ENCODE results near the gene GRK5. TPM values are rescaled to one million over a fixed set of nuclear protein-coding genes. Genes with fewer than 3 reads are reported as not detected.
A peak's percentile ranks its signal among the peaks of the same experiment; 100 is the strongest.

The GRK5 gene
- total and polyA plus RNA-seq, 2 experiments from 2014 or later, result 5.2 to 13.7 TPM

GRCh38 chr10:119183664-119184412, 23.5 kb upstream of the GRK5 start:
- H4K20me1 ChIP-seq (ENCODE audit: insufficient read depth), result no peaks in the 10 kb centered on the region
- no peak overlapping the region for H3K4me2 ChIP-seq (ENCODE audit: unreplicated experiment)
- no peaks in the 10 kb centered on the region for H3K27me3 ChIP-seq (replicated peaks; ENCODE audit: insufficient read depth)
- H3K36me3 ChIP-seq (ENCODE audit: low read depth), result no peaks in the 10 kb centered on the region
- no peak for DNase-seq
- WGBS, 2 experiments (ENCODE audit: low coverage in 1 of 2, low lambda C conversion rate in 2 of 2, missing lambda C conversion rate in 2 of 2), result 72 to 79% methylated on average over 9 of the region's 9 CpGs
- no peaks in the 10 kb centered on the region for H3K9me3 ChIP-seq (ENCODE audit: low read depth)
- H3K27ac ChIP-seq, result no peak overlapping the region
- H3K9me2 ChIP-seq (ENCODE audit: insufficient read depth), result no peaks in the 10 kb centered on the region
- H3K4me3 ChIP-seq, result no peak overlapping the region
- no peaks in the 10 kb centered on the region for H3K79me2 ChIP-seq (ENCODE audit: insufficient read depth)
- in situ Hi-C loops (cut with MboI), result no loop called here
- peaks cover 4% of the 10 kb centered on the region; the same call in 1 of the 2 replicates for H3K4me1 ChIP-seq (ENCODE audit: insufficient read depth)
- no peak overlapping the region for H3K9ac ChIP-seq
- no peak overlapping the region for H2AFZ ChIP-seq
- H3F3A ChIP-seq (ENCODE audit: insufficient read depth), result no peaks in the 10 kb centered on the region
- TF ChIP-seq EZH2phosphoT487 (IDR thresholded peaks at IDR 0.05; ENCODE audit: insufficient read depth, low read depth) (no peak), EZH2 (IDR thresholded peaks at IDR 0.05; ENCODE audit: insufficient read depth, poor library complexity, severe bottlenecking) (no peak)

GRCh38 chr10:119189811-119190282, 17.5 kb upstream of the GRK5 start:
- no peak for DNase-seq
- Histone ChIP-seq H3K36me3 (ENCODE audit: low read depth) (no peaks in the 10 kb centered on the region), H3K4me1 (ENCODE audit: insufficient read depth) (peaks cover 17% of the 10 kb centered on the region), H3K79me2 (ENCODE audit: insufficient read depth) (no peaks in the 10 kb centered on the region), H3K4me2 (ENCODE audit: unreplicated experiment) (peak overlapping the region; percentile 58), H3K27ac (peak overlapping the region; percentile 67), H2AFZ (no peak overlapping the region; the same call in 1 of the 2 replicates), H3K9ac (no peak overlapping the region), H3K27me3 (replicated peaks; ENCODE audit: insufficient read depth) (no peaks in the 10 kb centered on the region), H4K20me1 (ENCODE audit: insufficient read depth) (no peaks in the 10 kb centered on the region), H3K4me3 (no peak overlapping the region), H3K9me2 (ENCODE audit: insufficient read depth) (no peaks in the 10 kb centered on the region), H3K9me3 (ENCODE audit: low read depth) (no peaks in the 10 kb centered on the region), H3F3A (ENCODE audit: insufficient read depth) (peaks cover 21% of the 10 kb centered on the region)
- WGBS, 2 experiments (ENCODE audit: low coverage in 1 of 2, low lambda C conversion rate in 2 of 2, missing lambda C conversion rate in 2 of 2), result 80 to 83% methylated on average over 3 of the region's 3 CpGs
- in situ Hi-C loops (cut with MboI), result loop anchor here (10.0 kb wide), 1 partner anchor 235 kb away; no protein-coding TSS in a partner anchor
- TF ChIP-seq EZH2 (IDR thresholded peaks at IDR 0.05; ENCODE audit: insufficient read depth, poor library complexity, severe bottlenecking) (no peak), EZH2phosphoT487 (IDR thresholded peaks at IDR 0.05; ENCODE audit: insufficient read depth, low read depth) (no peak)

- no peaks in the 10 kb centered on the region for H3K36me3 ChIP-seq (ENCODE audit: low read depth)
- H3K27ac ChIP-seq, result peak overlapping the region; percentile 67
- 0 out of 2 replicates have a peak overlapping the region, but pooled peaks have one; percentile 7 for H2AFZ ChIP-seq
- no peaks in the 10 kb centered on the region for H3K9me2 ChIP-seq (ENCODE audit: insufficient read depth)
- in situ Hi-C loops (cut with MboI), result loop anchor here (10.0 kb wide), 1 partner anchor 234 kb away; no protein-coding TSS in a partner anchor
- peak overlapping the region; percentile 8; the same call in 1 of the 2 replicates for H3K9ac ChIP-seq
- H3K27me3 ChIP-seq (replicated peaks; ENCODE audit: insufficient read depth), result no peaks in the 10 kb centered on the region
- 23 to 25% methylated on average over 4 of the region's 4 CpGs for WGBS, 2 experiments (ENCODE audit: low coverage in 1 of 2, low lambda C conversion rate in 2 of 2, missing lambda C conversion rate in 2 of 2)
- peaks cover 21% of the 10 kb centered on the region for H3F3A ChIP-seq (ENCODE audit: insufficient read depth)
- H3K4me2 ChIP-seq (ENCODE audit: unreplicated experiment), result peak overlapping the region; percentile 58
- peaks cover 17% of the 10 kb centered on the region for H3K4me1 ChIP-seq (ENCODE audit: insufficient read depth)
- DNase-seq, result peak; percentile 98
- 0 out of 2 replicates have a peak overlapping the region, but pooled peaks have one; percentile 2 for H3K4me3 ChIP-seq
- TF ChIP-seq EZH2phosphoT487 (IDR thresholded peaks at IDR 0.05; ENCODE audit: insufficient read depth, low read depth), result no peak
- no peak for TF ChIP-seq EZH2 (IDR thresholded peaks at IDR 0.05; ENCODE audit: insufficient read depth, poor library complexity, severe bottlenecking)
- no peaks in the 10 kb centered on the region for H4K20me1 ChIP-seq (ENCODE audit: insufficient read depth)
- H3K9me3 ChIP-seq (ENCODE audit: low read depth), result no peaks in the 10 kb centered on the region
- H3K79me2 ChIP-seq (ENCODE audit: insufficient read depth), result no peaks in the 10 kb centered on the region
Observed at GRCh38 chr10:119190353-119190752, 17.0 kb upstream of the GRK5 start.

- 51 to 55% methylated on average over 5 of the region's 5 CpGs for WGBS, 2 experiments (ENCODE audit: low coverage in 1 of 2, low lambda C conversion rate in 2 of 2, missing lambda C conversion rate in 2 of 2)
- no peaks in the 10 kb centered on the region for H3K9me3 ChIP-seq (ENCODE audit: low read depth)
- 0 out of 2 replicates have a peak overlapping the region, but pooled peaks have one; percentile 2 for H3K4me3 ChIP-seq
- H4K20me1 ChIP-seq (ENCODE audit: insufficient read depth), result no peaks in the 10 kb centered on the region
- no peak for DNase-seq
- no peaks in the 10 kb centered on the region for H3K36me3 ChIP-seq (ENCODE audit: low read depth)
- peak overlapping the region; percentile 67 for H3K27ac ChIP-seq
- H3K9ac ChIP-seq, result peak overlapping the region; percentile 8; the same call in 1 of the 2 replicates
- H3K9me2 ChIP-seq (ENCODE audit: insufficient read depth), result no peaks in the 10 kb centered on the region
- peak overlapping the region; percentile 58 for H3K4me2 ChIP-seq (ENCODE audit: unreplicated experiment)
- TF ChIP-seq EZH2 (IDR thresholded peaks at IDR 0.05; ENCODE audit: insufficient read depth, poor library complexity, severe bottlenecking) (no peak), EZH2phosphoT487 (IDR thresholded peaks at IDR 0.05; ENCODE audit: insufficient read depth, low read depth) (no peak)
- peaks cover 21% of the 10 kb centered on the region for H3F3A ChIP-seq (ENCODE audit: insufficient read depth)
- no peaks in the 10 kb centered on the region for H3K79me2 ChIP-seq (ENCODE audit: insufficient read depth)
- H2AFZ ChIP-seq, result 0 out of 2 replicates have a peak overlapping the region, but pooled peaks have one; percentile 7
- H3K4me1 ChIP-seq (ENCODE audit: insufficient read depth), result peaks cover 17% of the 10 kb centered on the region
- no peaks in the 10 kb centered on the region for H3K27me3 ChIP-seq (replicated peaks; ENCODE audit: insufficient read depth)
- in situ Hi-C loops (cut with MboI), result loop anchor here (10.0 kb wide), 1 partner anchor 234 kb away; no protein-coding TSS in a partner anchor
Observed at GRCh38 chr10:119190954-119191785, 16.2 kb upstream of the GRK5 start.
